ENCODE results near the gene TNFAIP3.

Gene TNFAIP3

DNA sequence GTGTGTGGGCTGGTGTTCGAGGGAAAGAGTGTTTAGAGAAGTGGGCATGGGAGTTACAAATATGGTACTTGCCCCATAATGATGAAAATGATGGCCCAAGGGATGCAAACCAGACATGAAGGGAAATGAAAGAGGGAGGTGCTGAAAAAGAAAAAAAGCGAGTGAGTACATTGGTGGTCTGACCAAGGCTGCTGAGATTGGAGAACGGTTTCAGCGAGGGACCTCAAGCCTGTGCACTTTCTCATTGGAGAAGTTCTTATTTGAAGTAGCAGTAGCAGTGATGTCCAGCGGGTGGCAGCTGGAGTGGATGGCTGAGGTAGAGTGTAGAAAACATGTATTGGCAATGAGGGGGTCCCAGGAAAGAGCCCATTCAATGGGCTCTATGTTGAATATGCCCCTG is 54.8 kb downstream of the TNFAIP3 start:
- no peak for DNase-seq (ENCODE audit: extremely low read depth, low read depth)
- TF ChIP-seq, protein P1, sequence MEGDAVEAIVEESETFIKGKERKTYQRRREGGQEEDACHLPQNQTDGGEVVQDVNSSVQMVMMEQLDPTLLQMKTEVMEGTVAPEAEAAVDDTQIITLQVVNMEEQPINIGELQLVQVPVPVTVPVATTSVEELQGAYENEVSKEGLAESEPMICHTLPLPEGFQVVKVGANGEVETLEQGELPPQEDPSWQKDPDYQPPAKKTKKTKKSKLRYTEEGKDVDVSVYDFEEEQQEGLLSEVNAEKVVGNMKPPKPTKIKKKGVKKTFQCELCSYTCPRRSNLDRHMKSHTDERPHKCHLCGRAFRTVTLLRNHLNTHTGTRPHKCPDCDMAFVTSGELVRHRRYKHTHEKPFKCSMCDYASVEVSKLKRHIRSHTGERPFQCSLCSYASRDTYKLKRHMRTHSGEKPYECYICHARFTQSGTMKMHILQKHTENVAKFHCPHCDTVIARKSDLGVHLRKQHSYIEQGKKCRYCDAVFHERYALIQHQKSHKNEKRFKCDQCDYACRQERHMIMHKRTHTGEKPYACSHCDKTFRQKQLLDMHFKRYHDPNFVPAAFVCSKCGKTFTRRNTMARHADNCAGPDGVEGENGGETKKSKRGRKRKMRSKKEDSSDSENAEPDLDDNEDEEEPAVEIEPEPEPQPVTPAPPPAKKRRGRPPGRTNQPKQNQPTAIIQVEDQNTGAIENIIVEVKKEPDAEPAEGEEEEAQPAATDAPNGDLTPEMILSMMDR (IDR thresholded peaks at IDR 0.05; ENCODE audit: low read depth, low read length) = no peak

DNA sequence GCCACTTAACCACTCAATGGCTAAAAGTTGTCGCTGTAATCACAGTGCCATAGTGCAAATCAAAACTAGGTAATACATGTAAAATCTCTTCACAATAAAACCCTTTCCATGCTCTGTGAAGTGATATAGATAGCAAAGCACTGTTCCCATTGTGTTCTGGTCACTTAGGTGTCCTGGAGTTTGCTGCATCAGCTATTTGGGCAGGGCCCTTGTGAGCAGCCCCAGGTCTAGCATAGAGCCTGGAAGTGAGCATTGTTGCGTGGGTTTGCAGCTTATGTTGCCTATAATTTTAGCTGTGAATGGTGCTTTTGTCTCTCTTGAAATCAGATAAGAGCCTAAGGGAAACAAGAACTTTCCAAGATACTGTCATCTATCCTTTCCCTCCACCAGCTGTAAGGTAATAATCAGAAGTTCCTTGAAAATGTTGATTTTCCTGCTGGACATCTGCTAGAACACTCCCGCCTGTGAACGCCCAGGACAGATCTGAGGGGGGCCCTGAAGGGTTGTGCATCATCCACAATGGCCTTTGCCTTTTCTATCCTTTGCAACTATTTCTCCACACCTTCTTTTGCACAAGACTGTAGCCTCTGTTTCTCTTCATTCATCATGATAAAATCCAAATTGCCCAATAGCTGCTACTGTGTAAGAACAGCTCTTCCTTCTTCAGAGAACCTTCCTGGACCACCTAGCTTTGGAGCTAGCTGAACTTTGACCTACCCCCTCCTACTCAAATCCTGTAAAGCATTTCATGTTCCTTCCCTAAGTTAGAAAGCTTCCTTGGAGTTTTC is 57.0 kb downstream of the TNFAIP3 start:
- no peak for DNase-seq (ENCODE audit: extremely low read depth, low read depth)
- TF ChIP-seq, protein P1 (IDR thresholded peaks at IDR 0.05; ENCODE audit: low read depth, low read length) = no peak

DNA sequence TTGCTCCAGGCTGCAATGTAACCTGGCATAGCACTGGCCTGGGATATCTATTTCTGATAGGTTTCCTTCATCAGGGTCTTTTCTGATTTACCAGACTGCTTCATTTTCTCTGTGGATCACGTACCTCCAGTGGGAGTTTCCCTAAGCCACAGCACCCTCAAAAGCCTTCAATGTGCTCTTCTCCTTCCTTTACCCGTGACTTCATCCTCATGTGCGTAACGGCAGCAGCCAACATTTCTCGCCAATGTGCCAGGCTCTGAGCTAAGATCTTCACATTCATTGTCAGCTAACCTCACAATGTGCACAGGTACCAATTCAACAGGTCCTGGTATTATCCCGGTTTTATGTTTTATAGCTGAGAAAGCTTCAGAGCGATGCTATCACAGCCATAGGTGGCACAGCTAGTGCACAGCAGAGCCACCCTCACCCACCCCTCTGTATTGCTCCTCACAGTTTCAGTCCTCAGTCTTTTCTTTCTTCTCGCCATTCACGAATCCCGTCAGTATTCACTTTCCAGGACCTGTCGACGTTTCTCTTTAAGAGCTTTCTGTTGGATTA is 58.2 kb downstream of the TNFAIP3 start:
- TF ChIP-seq, protein P1 (IDR thresholded peaks at IDR 0.05; ENCODE audit: low read depth, low read length) = no peak
- no peak for DNase-seq (ENCODE audit: extremely low read depth, low read depth)

DNA sequence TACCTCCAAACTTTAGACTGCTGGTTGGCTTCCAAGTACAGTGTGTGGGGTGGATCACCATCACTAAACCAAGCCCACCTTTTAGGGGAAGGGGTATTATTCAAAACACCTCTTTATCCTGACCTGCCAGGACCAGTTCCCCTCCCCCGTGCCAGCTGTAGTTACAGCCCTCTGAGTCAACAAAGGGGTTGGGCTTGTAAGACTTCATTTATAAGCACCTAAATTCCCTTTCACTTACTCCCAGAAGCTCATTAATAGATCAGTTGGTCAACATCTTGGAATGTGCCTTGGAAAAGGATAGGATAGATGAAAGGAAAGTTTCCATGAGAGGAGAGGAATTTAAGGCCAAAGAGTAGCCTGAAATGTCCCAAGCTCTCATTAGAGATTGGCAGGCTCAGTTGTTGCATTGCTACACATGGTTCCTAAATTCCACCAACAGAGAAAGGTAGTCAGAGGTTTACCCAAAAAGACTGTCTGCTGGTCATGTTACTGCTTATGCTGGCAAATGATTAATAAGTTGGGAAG is 59.2 kb downstream of the TNFAIP3 start:
- TF ChIP-seq, protein P1 (IDR thresholded peaks at IDR 0.05; ENCODE audit: low read depth, low read length) = no peak
- DNase-seq (ENCODE audit: extremely low read depth, low read depth) = peak; percentile 52

DNA sequence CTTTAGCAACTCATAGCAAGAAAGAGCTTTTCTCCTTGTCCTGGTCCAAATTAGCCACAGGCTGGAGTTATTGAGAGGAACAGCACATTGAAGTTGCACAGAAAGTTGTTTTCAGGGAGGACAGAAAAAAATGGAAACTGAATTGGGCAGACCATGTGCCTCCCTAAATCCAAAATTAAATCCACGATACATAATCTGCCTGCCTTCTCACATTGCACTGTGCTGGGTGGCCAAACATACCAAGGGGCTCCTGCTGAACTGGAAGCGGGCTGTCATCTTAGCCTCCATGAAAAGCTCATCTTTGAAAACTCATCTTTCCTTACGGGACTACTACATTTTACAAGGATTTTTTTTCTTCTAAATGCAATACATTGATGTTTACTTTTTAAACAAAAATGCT is 59.9 kb downstream of the TNFAIP3 start:
- DNase-seq (ENCODE audit: extremely low read depth, low read depth) = no peak
- TF ChIP-seq, protein P1 (IDR thresholded peaks at IDR 0.05; ENCODE audit: low read depth, low read length) = no peak

DNA sequence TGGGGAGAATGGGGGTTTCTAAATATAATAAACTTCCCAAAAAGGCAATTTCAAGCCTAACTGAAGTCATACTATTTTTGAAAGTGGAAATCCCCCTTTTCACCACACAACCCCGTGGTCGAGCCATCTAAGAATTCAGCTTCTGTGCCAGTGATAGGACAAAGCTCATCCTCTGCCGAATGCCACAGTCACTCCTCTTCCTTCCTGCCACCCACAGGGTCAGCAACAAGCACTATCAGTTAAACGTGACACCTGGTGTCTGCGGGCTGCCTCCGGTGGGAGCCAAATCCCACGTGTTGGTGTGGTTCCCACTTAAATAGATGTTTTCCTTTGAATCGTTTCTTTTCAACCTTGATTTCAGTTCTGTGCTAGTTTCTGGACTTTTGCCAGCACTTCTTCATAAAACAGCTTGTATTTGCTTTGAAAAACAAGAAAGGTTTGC is 60.7 kb downstream of the TNFAIP3 start:
- DNase-seq (ENCODE audit: extremely low read depth, low read depth) = no peak
- TF ChIP-seq, protein P1 (IDR thresholded peaks at IDR 0.05; ENCODE audit: low read depth, low read length) = no peak

DNA sequence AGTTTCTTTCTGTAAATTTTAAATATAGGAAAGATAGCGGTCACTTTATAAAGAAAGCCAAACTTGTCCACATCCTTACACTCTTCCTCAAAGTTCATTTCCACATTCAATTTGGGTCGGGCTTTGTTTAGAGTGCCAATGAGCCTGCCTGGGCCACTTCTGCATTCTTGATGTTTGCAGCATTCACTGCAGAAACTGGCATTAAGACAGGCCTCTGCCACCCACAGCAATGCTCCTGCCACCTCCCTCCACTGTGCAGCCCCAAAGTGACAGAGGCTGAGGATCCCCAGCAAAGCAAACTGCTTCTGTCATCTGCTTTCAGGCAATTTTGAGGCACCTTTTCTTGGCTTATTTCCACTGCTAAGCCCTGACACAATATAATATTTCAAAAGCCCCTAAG is 61.2 kb downstream of the TNFAIP3 start:
- DNase-seq (ENCODE audit: extremely low read depth, low read depth) = no peak
- TF ChIP-seq, protein P1 (IDR thresholded peaks at IDR 0.05; ENCODE audit: low read depth, low read length) = no peak
